CD4-positive, alpha-beta T cell (primary cell): ENCODE results near the gene COL4A3. TPM values are rescaled to one million over a fixed set of nuclear protein-coding genes. Genes with fewer than 3 reads are reported as not detected.

Experiments
- ATAC-seq: fragments of 200-7000 bp; cut with Tn5 transposase; one replicate; pipeline ENCODE4 v1.10.0; 2022; ENCODE audit warnings: mild to moderate bottlenecking; ENCODE audit not compliant: poor library complexity
- CTCF ChIA-PET: fragments of 350-600 bp; sonication (Branson Sonifier 250); formaldehyde crosslinking; loops from one replicate; lab custom pipeline; 2021; ENCODE audit warnings: antibody characterized with exemption, inconsistent platforms; lab: Charles Lee
- POLR2A ChIA-PET: fragments of 350-600 bp; sonication (Branson Sonifier 250); formaldehyde crosslinking; loops from one replicate; lab custom pipeline; 2021; ENCODE audit warnings: antibody characterized with exemption, inconsistent platforms; lab: Charles Lee
- DNase-seq, 14 experiments: peaks; one replicate each; pipeline ENCODE4 v3.0.0-alpha.2; 2013 to 2020; ENCODE audit warnings: mixed read lengths in 2 of 14
- H3K27ac ChIP-seq, 2 donors: one replicate each; pipeline versions ENCODE4 v1.5.1 to v1.7.0; 2013; ENCODE audit warnings: low read length in 2 of 2, low read depth in 1 of 2, mild to moderate bottlenecking in 1 of 2
- H3K27me3 ChIP-seq, 2 experiments: 1 replicate in 1 of 2; 2 replicates in 1 of 2; pipeline versions ENCODE4 v1.6.1 to v1.7.0; 2013; ENCODE audit warnings: low read length in 2 of 2, control low read depth in 1 of 2, mild to moderate bottlenecking in 1 of 2, moderate library complexity in 1 of 2; ENCODE audit not compliant: insufficient read depth in 2 of 2, control insufficient read depth in 1 of 2
- H3K36me3 ChIP-seq: one replicate; pipeline ENCODE4 v1.6.1; 2013; ENCODE audit warnings: low read length, control low read depth; ENCODE audit not compliant: insufficient read depth
- H3K4me1 ChIP-seq: one replicate; pipeline ENCODE4 v1.6.1; 2013; ENCODE audit warnings: low read length, control low read depth; ENCODE audit not compliant: insufficient read depth
- H3K4me3 ChIP-seq: one replicate; pipeline ENCODE4 v1.5.1; 2013; ENCODE audit warnings: mild to moderate bottlenecking, low read length, moderate library complexity
- H3K9me3 ChIP-seq, 2 experiments: 1 replicate in 1 of 2; 2 replicates in 1 of 2; pipeline versions ENCODE4 v1.6.1 to v1.7.0; 2013; ENCODE audit warnings: low read length in 2 of 2, mild to moderate bottlenecking in 2 of 2, control low read depth in 1 of 2, moderate library complexity in 1 of 2; ENCODE audit not compliant: control insufficient read depth in 1 of 2, insufficient read depth in 1 of 2
- H3K27ac Mint-ChIP-seq: one replicate; pipeline ENCODE4 v1.8.0; 2020; ENCODE audit warnings: mixed read lengths
- H3K27me3 Mint-ChIP-seq: one replicate; pipeline ENCODE4 v1.8.0; 2021; ENCODE audit warnings: mixed read lengths
- H3K36me3 Mint-ChIP-seq: one replicate; pipeline ENCODE4 v1.8.0; 2021; ENCODE audit warnings: low read depth, mixed read lengths
- H3K4me1 Mint-ChIP-seq: one replicate; pipeline ENCODE4 v1.8.0; 2021; ENCODE audit warnings: low read depth, mixed read lengths
- H3K4me3 Mint-ChIP-seq: one replicate; pipeline ENCODE4 v1.8.0; 2020; ENCODE audit warnings: mild to moderate bottlenecking, mixed read lengths
- H3K9me3 Mint-ChIP-seq: one replicate; pipeline ENCODE4 v1.8.0; 2020; ENCODE audit warnings: mixed read lengths
- CTCF ChIP-seq: fragments of 200-600 bp; IDR thresholded peaks from one replicate; pipeline ENCODE4 v1.8.0; 2022; ENCODE audit warnings: antibody characterized with exemption, mild to moderate bottlenecking
- intact Hi-C, 2 experiments: fragments of 100-400 bp; cut with DNase I in 1 of 2; cut with micrococcal nuclease in 1 of 2; formaldehyde crosslinking; loops; one replicate each; pipeline versions ENCODE4 v1.15.1 to v1.9.0; 2023 to 2025; cut with DNase I, micrococcal nuclease
- total RNA-seq, 174 experiments: library from RNA in 2 of 174; stranded (reverse) in 2 of 174; gene quantifications; one replicate each; pipeline ENCODE4 v1.2.3 and lab custom pipeline; 2021 to 2026

COL4A3 gene
- total RNA-seq, 2 experiments from 2014 or later = not detected

- Histone ChIP-seq H3K36me3 (no peaks in the 10 kb centered on the region), H3K27ac (no peak overlapping the region), H3K27me3 (no peaks in the 10 kb centered on the region), H3K4me1 (no peaks in the 10 kb centered on the region), H3K4me3 (no peak overlapping the region), H3K9me3 (no peaks in the 10 kb centered on the region)
- ATAC-seq = no peak
- Mint-ChIP-seq H3K27me3 (peaks cover 25% of the 10 kb centered on the region), H3K4me1 (no peaks in the 10 kb centered on the region), H3K9me3 (no peaks in the 10 kb centered on the region), H3K4me3 (no peak overlapping the region), H3K27ac (no peak overlapping the region), H3K36me3 (no peaks in the 10 kb centered on the region)
- ChIA-PET CTCF (no interaction called here), POLR2A (no interaction called here)
- intact Hi-C loops = no loop called here
- DNase-seq = no peak
- TF ChIP-seq CTCF = no peak
These were observed 18.3 kb downstream of the COL4A3 start for GRCh38 chr2:227182765-227183164.

GRCh38 chr2:227183657-227184367, 19.4 kb downstream of the COL4A3 start:
- Histone ChIP-seq H3K36me3 (no peaks in the 10 kb centered on the region), H3K27ac (no peak overlapping the region), H3K27me3 (peaks cover 0 to 1% of the 10 kb centered on the region in 2 experiments), H3K4me1 (no peaks in the 10 kb centered on the region), H3K9me3 (no peaks in the 10 kb centered on the region), H3K4me3 (no peak overlapping the region)
- Mint-ChIP-seq H3K27me3 (peaks cover 28% of the 10 kb centered on the region), H3K27ac (no peak overlapping the region), H3K9me3 (no peaks in the 10 kb centered on the region), H3K4me3 (no peak overlapping the region), H3K4me1 (no peaks in the 10 kb centered on the region), H3K36me3 (no peaks in the 10 kb centered on the region)
- ChIA-PET CTCF (no interaction called here), POLR2A (no interaction called here)
- ATAC-seq (no peak), DNase-seq (no peak)
- intact Hi-C loops = no loop called here
- no peak for TF ChIP-seq CTCF

GRCh38 chr2:227185615-227186232, 21.3 kb downstream of the COL4A3 start:
- POLR2A ChIA-PET = no interaction called here

More at GRCh38 chr2:227185615-227186232, 21.3 kb downstream of the COL4A3 start:
- H3K36me3 ChIP-seq = no peaks in the 10 kb centered on the region
- Mint-ChIP-seq H3K27me3 (peaks cover 41% of the 10 kb centered on the region), H3K4me1 (no peaks in the 10 kb centered on the region), H3K9me3 (no peaks in the 10 kb centered on the region), H3K36me3 (no peaks in the 10 kb centered on the region), H3K4me3 (no peak overlapping the region), H3K27ac (no peak overlapping the region)
- no peaks in the 10 kb centered on the region for H3K9me3 ChIP-seq
- H3K4me1 ChIP-seq = no peaks in the 10 kb centered on the region
- DNase-seq (no peak), ATAC-seq (no peak)
- CTCF ChIA-PET = no interaction called here
- H3K27ac ChIP-seq = no peak overlapping the region
- peaks cover 0 to 4% of the 10 kb centered on the region in 2 experiments for H3K27me3 ChIP-seq
- intact Hi-C loops = no loop called here
- H3K4me3 ChIP-seq = no peak overlapping the region
- no peak for TF ChIP-seq CTCF
